NCI-H187 treated with DMSO at 0.1 percent for 48 hours (cell line): Measurements from ENCODE around the gene UACA.

ENCODE experiments used
- DNase-seq: peaks from one replicate; lab custom pipeline; 2025; lab: John Stamatoyannopoulos, UW

UACA gene

DNA sequence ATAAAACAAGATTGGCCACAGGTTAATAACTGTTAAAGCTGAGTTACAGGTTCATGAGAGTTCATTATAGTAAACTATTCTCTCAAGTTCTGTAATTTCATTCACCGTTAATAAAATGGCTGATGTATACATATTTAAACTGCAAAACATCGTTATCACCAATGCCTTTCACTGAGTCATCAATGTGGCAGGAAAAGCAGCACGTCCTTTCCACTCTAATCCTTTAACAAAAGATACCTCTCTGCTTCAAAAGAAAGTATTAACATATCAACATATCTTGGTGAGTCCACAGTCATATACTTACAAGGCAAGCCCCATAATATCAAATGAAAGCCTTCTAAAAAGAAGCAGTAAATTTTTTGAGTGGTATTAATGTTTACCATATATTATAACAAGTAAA, 54.5 kb downstream of the UACA start:
- DNase-seq: no peak

DNA sequence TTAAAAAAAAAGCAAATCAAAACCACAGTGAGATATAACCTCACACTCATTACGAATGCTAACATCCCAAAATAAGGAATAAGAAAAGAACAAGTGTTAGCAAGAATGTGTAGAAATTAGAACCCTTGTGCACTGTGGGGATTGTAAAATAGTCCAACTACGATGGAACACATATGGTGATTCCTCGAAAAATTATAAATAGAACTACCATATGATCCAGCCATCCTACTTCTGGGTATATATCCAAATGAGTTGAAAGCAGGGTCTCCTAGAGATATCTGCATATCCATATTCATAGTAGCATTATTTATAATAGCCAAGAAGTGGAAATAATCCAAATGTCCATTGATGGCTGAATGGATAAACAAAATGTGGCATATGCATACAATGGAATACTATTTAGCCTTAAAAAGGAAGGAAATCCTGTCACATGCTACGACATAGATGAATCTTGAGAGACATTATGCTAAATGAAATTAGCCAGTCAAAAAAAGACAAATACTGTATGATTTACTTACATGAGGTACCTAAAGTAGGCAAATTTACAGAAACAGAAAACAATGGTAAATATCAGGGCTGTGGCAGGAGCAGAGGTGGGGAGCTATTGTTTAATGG, 55.6 kb downstream of the UACA start:
- no peak for DNase-seq

DNA sequence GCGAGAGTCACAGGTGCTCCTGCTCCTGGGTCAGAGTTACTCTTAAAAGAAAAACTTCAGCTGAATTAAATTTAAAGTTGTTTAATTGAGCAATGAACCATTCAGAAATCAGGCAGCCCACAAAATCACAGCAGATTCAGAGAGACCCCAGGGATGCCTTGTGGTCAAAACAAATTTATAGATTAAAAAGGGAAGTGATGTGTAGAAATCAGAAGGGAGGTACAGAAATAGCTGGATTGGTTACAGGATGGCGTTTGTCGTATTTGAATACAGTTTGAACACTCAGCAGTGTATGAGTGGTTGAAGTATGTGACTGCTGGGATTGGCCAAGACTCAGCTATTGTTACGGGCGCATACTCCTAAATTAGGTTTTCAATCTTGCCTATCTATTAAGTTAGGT, 58.6 kb downstream of the UACA start:
- DNase-seq: no peak

DNA sequence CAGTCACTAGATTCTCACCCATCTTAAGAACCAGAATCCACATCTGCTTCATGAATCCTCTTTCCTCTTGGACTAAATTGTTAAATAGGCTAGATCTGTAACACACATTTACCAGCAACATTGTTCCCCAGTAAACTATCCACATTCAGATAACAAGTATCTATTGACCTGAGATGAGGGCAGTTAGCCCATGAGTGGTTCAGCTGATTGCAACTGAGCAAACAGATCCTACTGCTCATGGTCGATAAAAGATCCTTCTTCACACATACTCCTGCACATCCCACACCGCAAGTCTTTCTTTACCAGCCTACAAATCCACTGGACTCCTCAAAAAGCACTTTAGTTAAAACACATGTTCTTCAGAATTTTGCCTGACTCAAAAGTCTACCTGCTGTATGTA, 59.2 kb downstream of the UACA start:
- peak; percentile 21 for DNase-seq

DNA sequence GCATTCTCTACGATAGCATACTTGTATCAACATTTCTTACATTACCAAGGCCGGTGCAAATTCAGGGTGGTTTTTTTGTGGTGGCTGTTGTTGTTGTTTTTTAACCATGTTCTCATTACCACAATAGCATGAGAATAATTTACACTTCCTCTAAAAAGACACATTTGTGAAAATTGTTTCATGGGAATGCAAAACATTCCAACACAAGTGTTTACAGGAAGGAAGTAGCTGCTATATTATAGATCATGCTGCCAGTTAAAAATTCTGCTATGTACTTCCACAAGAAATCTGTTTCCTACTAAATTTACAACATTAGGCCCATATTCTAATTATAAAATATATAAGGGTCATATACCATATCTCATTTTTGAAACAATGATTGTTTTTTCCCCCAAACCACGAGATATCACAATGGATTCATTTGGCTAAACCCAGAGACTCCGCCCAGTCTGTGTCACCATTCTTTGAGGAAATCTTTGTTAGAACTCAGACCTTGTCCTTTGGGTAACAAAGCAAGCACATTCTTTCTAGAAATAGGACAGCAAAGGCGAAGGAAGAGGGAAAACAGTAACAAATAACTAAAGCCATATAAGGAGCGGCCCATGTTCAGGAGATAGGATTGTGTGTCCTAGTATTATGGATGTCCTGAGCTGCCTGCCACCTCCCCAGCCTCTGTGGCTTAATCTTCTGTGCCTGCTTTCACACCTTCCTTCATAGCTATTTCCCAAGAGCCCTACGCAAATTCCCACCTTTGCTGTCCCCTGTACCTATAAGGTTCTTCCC, 60.1 kb downstream of the UACA start:
- DNase-seq: no peak

DNA sequence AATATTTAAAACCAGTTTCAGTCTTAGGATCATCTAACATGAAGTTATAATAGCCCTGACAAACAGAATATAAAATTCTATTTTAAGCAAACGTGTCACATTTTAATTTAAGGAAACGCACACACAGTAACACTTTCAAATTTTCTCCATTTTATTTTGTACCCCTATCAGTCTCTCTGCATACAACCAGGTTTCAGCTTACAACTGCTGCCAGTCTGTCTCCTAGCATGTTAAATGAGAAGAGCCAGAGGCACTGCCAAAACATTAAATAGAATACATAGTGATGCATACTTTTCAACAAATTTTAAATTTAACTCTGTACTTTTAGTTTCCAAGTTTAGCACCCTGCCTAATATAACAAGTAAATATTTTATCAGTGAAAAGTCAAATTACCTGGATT, 60.8 kb downstream of the UACA start:
- no peak for DNase-seq

DNA sequence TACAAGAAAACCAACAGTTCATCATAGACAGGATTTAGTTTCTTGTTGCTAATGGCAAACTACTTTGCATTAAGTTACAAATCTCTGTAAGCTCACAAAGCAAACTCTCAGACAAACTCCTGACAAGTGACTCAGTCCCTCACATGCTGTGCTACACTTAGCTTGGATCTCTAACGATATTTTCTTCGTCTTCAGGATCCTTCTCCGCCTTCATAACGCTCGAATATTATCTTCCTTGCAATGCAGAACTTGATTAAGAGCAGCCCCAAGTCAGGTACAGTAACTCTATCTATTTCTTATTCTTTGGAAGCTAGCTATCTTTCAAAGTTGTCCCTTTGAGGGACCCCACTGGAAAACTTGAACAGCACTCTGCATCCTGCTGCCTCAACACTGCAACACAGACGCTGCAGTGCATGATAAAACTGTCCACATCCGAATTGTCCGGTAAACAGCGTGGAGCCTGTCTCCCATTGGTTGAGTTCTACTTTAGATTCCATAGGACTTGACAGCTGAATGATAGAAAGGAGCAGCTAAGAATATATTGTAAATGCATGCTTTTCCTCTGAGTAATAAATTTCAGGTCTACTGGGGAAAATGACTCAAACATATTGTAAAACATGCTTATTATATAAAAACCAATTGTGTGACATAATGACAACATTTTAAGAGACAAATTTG, 61.3 kb downstream of the UACA start:
- no peak for DNase-seq

DNA sequence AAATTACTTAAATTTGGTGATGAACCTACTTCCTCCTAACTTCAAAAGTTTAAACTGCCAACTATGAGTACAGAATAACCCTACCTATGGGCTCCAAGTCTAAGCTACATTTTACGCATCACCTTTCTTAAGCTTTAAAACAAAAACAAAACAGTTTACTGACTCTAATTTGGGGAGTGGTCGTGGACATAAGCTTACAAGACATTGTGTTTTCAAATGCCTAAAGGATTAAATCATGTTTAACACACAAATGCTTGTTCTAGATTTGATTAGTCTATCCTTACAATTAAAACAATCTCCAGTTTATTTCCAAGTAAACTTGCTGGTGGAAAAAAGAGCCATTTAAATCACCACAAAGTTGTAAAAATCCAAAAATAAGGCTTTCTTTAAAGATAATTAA, 62.2 kb downstream of the UACA start:
- DNase-seq: no peak

DNA sequence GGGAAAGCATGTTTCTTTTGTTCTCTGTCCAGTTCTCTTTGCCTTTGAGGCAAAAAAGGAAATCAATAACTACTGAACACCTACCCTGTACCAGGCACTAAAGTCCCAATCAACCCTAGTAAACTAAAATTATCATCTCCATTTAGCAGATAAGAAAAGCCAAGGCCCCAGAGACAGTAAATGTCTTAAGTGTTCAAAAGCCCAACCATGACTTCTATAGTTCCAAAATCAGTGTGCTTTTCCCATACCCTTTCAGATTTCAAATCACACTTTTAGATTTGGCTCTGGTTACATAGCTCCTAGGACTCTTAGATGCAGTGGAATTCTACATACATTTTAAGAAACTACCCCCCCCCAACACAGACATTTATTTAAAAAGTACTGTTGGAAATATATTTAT, 63.5 kb downstream of the UACA start:
- DNase-seq: no peak

DNA sequence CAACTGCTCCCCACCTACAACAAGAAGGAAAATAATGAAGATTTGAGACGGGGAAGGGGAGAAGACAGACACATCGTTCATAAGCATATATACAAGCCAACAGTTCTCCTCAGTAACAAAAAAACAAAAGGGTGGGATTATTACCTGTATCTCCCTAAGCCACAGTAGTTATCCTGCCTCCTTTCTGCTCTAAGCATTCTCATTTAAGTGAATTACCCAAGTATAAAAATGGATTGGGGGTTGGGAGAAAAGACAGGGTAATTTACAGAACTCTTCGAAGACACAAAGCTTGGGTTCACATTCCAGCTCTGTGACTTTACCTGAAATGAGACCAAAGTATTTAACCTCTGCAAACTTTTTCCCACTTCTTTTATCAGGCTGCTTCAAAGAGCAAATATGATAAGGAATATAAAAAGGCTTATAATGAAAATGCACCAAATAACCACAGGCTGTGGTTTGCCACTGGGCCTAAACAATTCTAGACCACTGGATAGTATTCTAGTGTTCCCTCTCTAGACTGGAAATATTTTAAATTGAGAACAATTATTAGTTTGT, 64.4 kb downstream of the UACA start:
- no peak for DNase-seq

DNA sequence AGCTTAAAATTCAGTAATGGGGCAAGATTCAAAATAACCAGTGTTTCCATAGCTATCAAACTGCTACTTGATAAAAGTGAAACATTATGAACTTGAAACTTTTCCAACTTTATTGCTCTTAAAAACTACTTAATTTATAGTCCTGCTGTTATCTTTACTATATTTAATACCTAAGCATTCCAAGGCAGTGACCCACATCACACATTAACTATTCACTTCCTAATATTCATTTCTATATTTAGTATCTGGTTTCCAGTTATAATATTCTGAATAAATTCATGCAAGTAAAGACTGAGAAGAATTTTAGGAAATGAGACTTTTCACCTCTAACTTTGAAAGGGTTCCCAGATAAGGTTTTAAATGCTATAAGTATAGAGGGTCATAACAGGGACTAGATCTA, 64.9 kb downstream of the UACA start:
- DNase-seq: no peak

DNA sequence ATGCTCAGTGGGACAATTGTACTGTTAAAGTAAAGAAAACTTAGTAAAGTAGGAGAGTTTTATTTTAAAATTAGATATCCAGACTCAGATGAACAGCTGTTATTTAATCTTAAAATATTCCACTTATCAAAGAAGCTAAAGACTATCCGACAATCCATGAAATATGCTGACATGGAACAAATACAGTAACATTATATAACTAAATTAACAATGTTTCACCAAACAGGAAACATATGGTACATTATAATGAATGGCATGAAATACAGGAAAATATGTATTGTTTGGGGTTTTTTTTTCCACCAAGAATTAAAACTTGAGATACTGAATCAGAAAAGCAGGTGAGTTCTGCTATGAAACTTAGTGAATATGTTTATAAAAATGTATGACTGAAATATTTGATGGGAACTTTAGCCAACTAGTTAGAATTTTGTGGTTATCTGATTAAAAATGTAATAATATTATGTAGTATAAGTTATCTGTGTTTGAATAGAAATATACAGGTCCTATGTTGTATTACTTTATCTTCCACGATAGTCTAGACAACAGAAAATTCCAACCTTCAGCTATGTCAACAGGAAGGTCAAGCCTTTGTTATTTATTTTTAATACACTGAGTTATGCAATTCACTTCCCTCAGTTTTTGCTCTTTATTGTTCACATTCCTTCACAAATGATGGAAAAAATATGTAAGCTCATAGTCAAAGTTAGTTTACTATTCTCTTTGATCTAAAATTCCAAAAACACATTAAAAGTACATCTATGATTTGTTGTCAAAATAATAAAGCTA, 72.7 kb downstream of the UACA start:
- no peak for DNase-seq

DNA sequence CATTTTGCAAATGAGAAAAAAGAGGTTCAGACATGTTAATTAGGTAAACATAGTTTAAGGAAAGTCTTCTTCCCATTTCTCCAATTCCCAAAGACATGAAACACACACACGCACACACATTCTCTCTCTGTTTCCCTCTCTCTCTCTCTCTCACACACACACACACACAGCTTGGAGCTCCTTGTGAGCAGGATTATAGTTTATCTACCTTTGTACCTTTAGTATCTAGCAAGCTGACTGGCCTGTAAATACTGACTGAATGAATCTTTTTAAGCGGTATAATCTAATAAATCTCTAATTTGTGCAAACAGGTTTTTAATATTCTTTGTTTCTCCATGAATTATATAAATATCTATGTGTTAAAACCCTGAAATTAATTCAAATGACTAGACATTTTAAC, 73.3 kb downstream of the UACA start:
- DNase-seq: no peak

DNA sequence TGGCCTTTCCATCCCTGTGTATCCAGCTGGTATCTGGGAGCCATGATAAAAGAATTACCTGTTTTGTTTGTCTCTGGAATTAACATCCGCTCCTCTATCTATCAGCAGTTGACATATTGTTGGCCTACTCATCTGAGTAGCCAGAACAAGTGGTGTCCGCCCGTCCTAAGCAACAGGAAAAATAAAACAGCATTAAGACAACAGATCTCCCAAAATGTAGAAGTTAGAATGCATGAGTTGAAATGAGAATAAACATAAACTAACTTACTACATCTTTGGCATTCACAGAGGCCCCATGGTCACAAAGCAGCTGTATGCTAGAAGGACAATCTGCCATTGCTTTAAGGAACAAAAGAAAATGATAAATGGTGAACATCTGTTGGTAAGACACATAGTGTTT, 75.9 kb downstream of the UACA start:
- no peak for DNase-seq

DNA sequence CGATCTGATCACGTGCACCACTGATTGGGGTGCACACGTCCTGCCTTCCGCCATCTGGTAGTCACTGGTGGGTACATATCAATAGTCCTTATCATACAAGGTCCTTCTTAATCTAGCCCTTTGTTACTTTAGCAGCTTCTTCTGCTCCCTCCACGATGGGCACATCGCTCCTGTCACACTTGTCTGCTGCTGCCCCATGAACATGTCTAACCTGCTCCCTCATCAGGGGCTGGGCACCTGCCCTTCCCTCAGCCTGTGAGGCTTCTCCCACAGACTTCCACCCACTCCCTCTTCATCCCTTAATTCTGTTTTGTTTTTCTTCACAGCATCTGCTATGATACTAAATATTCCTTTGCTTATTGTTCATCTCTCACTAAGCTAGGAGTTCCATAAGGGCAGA, 82.5 kb downstream of the UACA start:
- no peak for DNase-seq

DNA sequence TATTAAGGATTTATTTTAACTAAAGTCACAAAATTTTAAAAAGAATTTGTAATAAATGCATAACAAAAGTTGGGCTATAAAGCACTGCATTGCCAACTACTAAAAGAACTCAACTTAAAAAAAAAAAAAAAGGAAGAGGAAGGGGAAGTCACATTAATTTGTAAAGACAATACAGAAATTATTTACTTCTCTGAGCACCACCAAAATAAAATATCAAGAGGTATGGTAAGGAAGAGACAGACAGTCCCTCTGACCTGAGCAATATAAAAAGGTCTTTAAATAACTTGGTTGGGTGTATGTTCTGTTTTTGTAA, 83.5 kb downstream of the UACA start:
- no peak for DNase-seq

DNA sequence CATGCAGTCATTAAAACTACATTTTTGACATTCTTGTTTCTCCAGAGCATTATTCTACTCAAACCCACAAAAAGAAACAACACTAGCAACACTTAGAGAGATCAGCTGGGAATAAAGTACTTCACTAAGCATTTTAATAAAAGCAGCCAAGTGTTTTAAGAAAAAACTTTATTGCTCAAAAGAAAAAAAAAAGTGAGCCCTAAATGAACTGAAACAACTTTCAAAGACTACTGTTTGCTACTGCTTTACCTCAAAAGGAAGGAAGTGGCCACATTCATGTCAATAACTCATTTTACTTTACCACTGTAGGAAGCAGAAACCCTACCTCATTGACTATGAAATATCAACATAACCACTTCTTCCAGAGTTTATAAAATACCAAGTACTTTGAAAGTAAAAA, 91.3 kb downstream of the UACA start:
- DNase-seq: no peak

DNA sequence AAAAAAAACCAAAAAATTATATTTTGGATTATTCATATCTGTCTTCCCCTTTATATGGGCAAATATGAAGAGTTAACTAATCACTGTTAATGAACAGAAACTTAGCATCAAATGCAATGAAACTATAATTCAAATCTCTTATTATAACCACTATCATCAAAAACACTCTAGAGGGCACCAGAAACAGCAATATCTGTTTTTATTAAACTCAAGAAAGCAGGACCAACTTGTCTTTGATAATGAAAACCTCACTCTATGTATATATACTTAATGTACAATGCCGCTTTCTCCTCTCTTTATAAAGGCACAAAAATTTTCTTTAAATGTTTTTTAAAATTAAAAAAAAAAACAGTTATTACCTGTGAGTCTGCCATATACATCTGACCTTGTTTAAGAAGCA, 92.7 kb downstream of the UACA start:
- no peak for DNase-seq

DNA sequence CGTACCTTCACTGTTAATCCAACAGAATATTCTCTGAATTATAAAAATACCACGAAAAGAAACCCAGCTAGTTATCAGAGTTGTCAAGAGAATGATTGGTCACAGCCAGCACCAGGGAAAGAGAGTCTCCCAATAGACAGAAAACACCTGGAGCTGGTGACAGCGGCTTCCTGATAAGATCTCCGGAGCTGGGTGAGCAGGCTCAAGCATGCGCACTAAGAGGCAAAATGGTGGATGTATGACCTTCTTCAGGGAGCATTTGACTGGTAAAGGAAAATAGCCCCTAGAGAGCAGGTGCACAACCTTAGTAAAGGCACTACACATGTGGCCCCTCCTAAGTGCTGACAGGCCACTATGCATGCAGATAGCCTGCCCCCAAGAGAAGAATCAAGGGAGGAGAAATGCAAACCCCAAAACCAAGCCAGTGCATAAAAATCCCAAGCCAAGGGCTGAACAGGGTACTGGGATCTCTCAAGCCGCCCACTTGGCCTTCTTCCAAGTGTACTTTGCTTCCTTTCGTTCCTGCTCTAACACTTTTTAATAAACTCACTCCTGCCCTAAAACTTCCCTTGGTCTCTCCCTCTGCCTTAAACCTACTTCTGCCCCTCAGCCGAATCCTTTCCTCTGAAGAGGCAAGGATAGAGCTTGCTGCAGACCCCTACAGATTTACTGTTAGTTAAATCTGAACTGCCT, 93.2 kb downstream of the UACA start:
- DNase-seq: no peak

DNA sequence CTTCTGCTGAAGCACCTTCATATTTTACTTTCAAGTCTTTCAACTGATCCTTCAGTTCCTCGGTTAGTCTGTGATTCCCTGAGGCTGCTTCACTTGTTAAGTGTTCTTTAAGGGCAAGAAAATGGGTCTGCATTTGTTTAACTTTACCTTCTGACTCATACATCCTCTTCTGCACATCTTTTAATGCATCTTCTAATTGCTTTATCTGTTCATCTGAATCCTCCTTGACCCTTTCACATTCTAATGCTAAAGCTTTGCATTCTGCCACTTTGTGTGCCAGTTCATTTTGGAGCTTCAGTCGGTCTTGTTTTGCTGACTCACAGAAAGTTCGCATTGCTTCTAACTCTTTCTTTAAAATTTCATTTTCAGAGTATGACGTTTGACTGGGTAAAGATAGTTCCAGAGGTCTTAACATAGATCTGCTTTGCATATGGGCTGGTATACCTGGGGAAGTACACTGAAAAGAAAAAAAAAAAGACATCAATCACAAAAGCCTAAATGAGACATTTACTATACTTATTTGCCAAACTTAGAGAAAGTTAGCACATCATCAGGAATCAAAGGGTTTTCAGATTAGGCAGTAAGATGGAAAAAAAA, 94.3 kb downstream of the UACA start:
- no peak for DNase-seq

DNA sequence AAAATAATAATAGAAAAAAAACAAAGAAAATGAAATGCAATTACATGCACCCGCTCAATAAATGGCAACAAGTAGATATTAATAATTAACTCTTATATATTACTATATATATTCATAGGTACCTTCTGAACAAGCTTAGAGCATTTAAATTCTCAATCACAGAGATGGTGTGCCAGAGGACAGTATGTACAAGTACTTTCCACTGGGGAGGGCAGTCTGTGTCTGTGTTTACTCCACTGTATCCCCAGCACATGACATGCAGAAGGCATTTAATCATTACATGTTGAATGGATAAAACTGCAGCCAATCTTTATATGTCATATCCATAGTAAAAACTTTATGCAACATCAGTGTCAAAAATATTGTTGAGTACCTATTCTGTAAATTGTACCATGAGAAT, 97.8 kb downstream of the UACA start:
- DNase-seq: no peak

DNA sequence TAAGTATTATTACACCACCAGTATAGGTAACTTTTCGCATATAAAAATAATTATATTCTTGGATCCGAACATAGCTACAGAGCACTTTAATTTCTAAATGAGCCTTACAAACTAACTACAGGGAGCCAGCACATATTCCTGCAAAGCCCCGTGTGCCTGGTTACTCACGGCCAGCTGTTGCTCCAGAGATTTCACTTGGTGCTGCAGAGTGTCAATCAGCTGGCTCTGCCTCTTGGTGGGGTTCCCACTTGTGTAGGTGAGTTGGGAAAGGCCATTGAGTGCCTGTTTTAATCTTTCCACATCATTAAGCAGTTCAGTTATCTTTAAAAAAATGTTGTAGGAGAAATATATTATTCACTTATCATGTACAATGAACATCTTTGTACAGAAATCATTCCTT, 98.9 kb downstream of the UACA start:
- no peak for DNase-seq
